Stimulated activated CD8-positive, alpha-beta memory T cell treated with anti-CD3 and anti-CD28 coated beads, Interleukin-2, amount 100 ng/mL, for 1 hour (primary cell): ENCODE measurements around the gene KRT80.

ENCODE experiments used
- DNase-seq, 2 donors: peaks; one replicate each; pipeline ENCODE4 v3.0.0-alpha.2; 2020; ENCODE audit warnings: low read depth in 2 of 2

KRT80 gene

DNA sequence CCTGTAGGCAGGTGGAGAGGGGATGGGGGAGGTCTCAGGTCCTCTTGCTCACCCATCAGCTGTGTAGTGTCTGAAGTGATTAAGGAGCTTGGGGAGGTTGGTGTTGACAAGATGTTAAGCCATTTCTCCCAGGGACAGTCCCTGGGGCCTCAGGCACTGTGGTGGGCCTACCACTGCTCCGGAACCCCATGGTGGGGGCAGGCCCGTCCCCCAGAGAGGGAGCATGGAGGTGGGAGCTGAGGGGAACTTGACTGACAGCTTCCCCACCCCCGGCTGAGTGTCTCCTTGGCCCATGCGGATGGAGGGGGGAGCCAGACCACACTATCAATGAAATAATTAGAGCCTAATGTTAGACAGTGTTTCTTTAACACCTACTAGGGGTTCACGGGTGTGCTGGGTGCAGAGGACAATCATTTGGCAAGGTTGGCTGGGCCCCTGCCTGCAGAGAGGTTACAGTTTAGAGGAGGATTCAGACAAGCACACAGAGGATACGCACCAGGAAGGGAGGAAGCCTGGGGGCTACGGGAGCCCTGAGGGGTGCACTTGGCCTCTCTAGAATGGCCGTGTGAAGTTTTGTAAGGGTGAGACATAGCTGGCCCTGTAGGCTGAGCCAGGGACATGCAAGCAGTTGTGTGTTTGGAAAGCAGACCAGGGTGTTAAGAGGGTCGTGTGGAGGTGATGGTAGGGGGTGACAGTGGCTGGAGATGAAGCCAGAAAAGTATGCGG lies 19.3 kb upstream of the KRT80 start:
- DNase-seq = no peak

DNA sequence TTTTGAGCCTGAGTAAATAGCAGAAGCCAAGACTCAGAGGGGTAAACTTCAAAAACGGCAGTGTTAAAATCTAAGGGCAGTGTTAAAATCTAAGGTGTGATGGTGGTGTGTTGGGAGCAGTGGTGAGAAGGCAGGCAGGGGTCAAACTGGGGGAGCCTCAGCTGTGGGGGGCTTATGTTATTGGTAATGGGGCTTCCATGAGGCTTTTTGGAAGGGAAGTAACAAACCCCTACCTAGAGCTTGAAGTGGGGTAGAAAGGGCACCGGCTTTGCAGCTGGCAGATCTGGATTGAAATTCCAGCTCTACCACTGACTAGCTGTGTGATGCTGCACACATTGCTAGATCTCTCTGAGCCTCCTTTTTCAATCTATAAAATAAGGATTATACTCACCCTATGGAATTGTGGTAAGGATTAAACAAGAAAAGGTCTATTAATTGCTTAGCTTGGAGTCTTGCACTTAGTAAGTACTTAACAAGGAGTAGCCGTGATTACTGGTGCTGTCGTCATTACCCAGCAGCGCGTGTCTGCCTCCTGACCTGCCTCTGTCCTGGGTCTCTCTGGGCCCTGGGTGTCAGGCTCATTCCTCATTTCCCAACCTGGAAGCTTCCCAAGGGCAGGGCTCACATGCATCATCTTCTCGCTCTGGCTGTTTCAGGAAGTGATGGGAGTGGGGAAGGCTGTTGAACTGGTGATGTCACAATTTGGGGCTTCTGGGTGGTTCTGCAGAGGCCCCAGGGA lies 18.5 kb upstream of the KRT80 start:
- no peak for DNase-seq

DNA sequence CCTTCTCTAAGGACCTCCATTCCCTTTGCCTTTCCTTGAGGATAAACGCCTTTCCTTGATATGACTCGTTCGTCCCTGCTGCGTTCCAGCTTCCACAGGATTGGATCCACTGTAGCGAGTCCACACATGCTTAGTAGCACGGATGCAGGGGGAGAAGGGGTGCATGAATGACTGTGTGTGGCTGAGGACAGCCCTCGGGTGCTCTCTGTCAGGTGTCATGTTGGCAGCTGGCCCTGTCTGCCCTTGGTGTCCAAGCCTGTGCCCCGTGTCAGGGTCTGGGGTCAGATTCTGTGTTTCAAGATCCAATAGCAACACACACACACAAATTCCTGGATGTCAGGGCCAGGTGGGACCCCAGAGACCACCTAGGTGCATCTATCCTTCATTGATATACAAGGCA lies 17.5 kb upstream of the KRT80 start:
- no peak for DNase-seq

DNA sequence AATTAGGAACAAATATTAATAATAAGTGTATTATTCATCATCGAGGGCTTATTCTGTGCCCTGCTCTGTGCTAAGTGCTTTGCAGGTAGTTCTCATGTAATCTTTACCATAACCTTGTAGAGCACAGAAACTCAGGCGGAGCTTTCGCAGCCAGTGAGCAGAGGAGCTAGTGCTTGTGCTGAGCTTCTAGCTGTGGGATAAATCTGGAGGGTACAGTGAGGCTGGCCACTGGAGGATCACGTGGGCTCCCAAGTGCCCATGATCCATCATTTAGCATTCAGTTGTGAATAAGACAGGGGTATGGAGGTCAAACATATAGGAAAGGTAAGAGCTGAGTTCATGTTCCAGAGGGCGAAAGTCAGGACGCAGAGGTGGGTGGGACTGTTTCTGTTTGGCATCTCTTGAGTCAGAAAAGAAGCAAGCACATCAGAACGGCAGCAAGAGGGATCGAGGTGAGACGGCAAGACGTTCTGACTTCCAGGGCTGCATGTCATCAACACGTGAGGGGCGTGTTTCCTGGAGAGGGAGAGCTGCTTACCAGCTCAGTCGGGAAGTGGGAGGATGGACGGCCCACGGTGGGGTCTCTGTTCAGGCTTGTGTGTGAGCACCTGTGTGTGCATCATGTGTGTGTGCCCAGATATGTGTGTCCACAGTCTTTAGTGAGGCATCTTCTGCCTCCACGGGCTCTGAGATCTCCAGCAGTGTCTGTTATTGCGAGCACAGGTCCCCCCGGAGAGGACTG lies 16.8 kb upstream of the KRT80 start:
- no peak for DNase-seq

DNA sequence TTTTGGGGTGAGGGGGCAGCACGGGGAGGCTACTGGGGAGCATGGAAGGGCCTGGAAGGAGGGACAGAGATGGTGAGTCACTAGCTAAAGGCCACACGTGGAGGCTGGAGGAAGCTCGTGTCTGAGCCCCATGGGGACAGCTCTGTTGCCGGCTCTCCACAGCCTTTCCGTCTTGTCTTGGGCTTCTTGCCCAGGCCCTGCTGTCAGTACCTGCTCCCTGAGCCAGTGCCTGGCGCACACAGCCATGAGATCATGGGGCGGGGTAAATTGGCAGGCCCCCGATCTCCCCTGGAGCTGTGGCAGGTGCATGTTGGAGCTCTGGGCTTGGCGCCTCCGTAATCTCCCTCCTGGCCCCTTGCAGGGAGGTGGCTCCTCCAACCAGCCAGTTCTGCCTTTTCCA lies 16.1 kb upstream of the KRT80 start:
- no peak for DNase-seq

DNA sequence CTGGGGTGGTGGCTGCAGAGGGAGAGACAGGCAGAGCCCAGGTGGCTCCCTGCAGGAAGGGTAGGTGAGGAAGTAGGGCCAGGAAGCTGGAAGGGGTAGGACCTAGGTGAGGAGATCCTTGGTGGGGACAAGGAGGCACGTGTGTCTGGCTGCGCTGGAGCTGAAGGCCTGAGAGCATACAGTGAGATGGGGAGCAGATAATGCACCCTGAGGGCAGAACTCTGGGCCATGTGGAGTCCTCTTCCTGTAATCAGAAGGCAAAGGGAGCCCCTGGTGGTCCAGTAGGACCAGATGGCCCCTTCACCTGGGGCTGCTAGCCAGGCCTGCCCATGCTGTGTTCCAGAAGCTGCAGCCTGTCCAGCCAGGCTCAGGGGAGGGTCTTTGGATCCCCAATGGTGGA lies 15.3 kb upstream of the KRT80 start:
- no peak for DNase-seq

DNA sequence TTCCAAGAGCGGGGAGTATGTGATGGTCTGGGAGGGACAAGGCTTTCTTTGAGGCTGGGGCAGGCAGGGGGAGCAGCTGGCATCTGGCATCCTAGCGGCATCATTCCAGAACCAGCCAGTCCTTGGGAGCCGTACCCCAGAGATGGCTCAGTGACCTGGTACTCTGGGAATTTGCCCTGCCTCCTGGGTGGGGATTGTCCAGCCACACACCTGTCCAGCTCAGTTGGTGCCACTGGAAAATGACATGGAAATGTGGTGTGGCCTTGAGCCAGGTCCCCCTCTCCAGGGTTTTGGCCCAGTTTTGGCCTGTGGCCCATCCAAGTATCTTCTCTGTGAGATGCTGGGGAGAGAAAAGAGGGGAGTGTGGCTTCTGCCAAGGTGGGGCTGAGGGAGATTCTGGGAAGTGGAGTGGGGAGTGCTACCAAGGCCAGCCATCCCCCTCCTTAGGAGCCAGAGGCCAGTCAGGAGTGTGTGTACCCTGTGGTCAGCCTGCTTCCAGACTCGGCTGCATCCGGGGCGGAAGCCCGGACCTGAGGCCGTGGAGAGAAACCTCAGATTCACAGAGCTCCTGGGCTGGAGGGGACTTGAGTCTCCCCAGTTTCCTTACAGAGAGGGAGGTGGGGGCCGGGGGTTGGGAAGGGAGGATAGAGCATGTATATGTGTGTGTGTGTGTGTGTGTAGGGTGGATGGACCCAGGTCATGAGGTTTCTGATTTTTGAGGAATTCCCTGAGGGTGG lies 14.7 kb upstream of the KRT80 start:
- no peak for DNase-seq

DNA sequence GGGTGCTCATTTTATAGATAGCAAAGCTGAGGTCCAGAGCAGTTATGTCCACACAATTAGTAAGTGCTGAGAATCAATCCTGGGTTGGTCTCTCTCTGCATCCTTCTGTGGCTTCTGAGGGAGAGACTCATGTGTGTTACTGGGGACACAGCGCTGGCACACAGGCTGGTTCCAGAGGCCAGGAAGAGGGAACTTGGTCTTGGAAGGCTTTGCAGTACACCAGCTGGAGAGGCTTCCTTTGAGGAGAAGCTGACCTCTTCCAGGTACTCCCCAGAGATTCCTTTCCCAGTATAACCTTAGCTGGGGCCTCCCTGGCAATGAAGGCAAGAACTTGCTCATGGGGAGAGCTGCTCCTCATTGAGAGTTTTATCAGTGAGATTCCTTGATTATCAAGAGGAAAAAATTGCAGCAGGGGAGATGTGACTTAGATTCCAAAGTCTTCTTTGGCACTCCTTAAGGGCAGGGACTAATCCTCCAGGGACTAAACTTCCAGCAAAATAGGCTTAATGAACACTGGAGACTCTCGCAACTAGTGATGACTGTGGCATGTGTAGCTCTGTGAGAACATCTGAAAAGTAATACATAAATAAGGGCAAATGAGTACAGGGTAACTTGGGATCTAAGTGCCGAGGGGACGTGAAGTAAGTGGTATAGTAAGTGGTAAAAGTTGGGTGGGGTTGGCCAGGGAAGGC lies 13.9 kb upstream of the KRT80 start:
- no peak for DNase-seq

DNA sequence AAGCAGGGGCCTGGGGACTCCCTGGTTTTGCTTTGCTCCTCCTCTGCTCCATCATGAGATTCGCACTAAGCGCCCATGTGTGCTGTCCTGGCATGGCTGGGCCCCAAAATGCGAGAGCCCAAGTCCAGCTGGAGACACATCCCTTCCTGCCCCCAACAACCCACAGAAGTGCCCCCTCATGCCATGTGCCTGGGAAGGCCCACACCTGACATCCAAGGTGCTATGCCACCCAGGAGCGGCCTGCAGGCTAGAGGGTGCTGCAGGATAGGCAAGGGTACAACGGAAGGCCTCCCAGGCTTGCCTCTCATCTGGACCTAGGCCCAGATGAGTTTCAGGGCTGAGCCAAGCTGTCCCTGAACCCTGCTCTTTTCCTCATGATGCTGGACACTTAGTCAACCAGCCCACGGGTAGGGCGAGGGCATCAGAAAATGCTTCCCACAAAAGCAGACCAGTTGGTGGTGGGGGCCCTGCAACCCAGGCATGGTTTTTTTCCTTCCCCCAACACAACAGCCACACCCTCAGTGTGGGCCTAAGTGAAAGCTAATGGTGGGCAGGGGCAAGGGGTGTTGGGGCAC lies 13.2 kb upstream of the KRT80 start:
- DNase-seq = no peak

DNA sequence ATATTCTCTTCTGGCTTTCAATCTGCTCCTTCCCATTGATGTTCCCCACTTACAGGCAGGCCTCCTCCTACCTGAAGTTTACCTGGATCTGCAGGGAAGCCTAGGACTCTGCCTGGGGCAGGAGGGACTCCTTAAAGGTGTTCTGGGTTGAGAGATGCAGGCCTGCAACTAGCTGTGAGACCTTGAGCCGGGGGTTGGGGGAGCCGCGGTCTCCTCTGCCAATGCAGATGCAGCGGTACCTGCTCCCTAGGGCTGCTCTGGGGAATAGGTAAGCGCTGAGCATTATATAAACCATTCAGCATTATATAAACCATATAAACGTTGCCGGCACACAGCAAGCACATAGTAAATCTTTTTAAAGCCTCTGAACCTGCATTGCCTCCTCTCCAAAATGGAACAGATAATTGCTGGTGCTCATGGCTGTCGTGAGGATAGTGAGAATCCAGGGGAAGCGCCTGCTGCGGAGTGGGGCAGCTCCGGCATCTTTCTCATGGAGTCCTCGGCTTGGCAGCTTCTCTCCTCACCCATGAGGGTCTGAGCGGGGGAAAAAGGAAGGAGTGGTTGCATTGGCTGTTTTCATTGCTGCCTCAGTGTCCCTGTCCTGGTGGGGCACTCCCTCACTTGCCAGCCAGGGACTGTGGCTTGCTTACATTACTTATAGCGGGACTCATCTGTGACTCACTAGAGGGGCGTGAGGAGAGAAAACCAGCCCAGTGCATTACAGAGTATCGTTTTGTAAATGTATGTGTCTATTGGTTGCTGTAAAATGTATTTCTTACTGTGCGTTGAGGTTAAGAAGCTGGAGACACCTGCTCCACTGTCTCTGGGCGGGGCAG lies 12.5 kb upstream of the KRT80 start:
- DNase-seq = no peak

DNA sequence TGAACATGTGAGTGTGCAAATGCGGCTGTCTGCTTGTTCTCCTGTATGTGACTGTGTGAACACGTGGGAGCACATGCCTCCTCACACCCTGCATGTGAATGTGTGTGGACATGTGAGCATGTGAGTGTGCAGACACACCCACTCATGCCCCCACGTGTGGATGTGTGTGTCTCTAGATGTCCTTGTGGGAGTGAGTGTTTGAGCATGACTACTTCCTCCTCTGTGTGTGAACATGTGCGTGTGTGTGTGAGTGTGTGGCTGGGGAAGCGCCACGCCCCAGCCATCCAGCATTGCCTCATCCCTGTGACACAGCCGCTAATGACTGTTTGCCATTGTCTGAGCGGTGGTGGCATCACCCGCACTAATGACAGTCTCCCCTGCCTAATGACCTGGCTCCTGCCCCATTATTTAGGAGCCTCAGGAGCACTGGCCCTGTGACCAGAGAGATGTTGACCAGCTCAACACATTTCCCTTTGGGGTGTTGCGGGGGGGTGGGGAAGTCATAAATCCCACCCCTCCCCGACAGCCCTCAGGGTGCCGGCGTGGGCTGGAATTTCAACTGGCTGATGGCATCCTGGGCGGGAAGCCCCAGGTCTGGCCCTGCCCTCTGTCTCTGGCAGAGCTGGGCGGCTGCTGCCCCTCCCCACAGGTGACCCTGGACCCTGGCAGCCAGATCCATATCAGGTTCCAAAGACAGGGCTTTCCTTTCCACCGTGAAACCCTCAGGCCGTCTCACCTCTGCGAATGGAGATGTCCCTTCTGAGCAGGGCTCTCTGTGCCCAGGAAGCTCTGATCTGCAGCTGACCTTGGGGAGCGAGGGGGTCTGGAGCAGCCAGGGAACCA lies 11.5 kb upstream of the KRT80 start:
- DNase-seq = no peak

DNA sequence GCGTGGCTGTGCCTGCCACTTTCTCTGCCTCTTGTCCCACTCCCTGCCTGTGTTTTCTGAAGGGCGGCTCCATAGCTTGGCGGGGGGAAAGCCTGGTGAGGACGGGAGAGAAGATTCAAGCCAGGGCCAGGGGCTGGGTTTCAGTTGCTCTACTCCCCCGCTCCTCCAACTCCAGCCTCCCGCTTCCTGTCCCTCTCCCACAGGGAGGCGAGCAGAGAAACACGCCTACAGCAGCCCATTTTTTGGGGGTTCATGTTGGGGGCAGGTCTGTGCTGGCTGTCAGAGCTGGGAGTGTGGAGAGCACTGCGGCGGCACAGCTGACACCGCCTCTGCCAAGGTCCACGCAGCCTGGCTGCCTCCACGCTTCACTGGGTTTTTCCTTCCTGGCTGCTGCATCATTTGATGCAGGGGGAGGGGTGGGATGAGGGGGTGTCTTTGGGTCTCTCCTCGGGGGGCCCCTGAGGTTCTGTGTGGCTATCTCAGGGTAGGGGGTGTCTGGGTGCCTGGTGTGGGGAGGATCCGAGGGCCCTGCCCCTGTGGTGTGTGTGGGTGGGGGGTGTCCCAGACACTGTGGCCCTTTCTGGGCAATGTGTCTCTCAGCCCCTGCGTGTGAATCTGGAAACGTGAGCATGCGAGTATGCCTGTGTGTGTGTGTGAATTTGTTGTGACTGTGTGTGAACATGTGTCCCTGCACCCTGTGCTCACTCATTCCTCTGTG lies 10.7 kb upstream of the KRT80 start:
- DNase-seq = no peak

DNA sequence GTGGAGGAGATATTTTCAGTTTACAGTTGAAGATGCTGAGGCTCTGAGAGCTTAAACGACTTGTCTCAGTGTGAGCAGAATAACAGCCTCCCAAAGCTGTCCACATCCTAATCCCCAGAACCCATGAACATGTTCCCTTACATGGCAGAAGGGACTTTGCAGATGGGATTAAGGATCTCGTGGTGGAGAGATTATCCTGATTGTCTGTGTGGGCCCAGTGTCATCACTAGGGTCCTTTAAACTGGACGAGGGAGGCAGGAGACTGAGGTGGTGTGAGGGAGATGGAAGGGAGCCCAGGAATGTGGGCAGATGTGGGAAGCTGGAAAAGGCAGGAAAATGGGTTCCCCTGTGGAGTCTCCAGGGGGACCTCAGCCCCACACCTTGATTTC lies 9.6 kb upstream of the KRT80 start:
- DNase-seq = no peak

DNA sequence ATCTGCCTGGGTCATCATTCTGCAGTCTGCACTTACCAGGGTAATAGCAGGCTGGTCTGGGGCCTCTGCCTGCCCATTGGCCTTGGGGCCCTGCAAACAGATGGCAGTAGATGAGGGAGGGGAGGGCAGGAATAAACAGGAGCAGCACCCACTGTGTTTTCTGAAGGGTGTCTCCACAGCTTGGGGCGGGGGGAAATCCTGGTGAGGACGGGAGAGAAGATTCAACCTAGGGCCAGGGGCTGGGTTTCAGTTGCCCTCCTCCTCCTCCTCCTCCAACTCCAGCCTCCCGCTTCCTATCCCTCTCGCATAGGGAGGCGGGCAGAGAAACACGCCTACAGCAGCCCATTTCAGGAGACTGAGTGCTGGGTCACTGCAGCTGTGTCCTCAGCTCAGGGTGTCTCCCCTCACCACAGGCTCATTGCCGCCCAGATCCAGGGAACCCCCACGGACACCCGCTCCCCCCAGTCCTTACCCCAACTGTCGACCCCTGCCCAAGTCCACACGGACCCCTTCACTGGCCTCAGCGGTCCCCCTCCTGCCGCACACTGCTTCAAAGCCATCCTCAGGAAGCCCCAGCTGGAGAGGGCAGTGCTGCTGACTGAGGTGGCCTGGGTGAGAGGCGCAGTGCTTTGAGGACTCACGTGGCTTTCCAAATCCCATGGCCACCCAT lies 9.1 kb upstream of the KRT80 start:
- no peak for DNase-seq

DNA sequence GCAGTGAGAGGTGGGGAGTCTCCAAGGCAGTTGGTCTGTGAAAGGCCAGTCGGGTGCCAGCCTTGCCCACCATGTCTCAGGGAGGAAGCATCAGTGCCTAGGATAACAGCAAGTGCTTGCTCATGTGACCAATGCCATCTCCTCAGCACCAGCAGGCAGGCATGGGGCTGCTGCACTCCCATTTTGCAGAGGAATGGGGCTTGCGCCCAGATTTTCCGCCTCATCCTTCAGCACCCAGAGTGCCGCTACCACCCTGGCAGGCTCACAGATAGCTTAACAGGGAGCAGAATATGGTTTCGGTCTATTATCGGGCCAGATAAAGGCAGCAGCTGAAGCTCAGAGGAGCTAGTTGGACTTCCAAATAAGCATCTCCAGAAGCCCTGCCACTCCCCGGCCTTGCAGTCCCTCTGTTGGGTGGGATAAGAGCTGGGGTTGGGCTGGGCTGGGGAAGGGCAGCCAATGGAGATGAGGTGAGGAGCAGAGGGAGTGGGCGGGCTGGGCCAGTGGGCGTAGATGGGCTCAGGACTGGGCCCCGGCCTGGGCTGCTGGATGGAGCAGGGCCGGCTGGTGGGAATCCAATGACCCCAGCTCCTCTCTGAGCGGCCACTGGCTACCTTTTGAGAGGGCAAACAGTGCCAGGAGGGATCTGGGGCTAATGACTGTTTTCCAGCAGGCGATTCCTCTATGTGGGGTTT lies 8.4 kb upstream of the KRT80 start:
- DNase-seq = no peak

DNA sequence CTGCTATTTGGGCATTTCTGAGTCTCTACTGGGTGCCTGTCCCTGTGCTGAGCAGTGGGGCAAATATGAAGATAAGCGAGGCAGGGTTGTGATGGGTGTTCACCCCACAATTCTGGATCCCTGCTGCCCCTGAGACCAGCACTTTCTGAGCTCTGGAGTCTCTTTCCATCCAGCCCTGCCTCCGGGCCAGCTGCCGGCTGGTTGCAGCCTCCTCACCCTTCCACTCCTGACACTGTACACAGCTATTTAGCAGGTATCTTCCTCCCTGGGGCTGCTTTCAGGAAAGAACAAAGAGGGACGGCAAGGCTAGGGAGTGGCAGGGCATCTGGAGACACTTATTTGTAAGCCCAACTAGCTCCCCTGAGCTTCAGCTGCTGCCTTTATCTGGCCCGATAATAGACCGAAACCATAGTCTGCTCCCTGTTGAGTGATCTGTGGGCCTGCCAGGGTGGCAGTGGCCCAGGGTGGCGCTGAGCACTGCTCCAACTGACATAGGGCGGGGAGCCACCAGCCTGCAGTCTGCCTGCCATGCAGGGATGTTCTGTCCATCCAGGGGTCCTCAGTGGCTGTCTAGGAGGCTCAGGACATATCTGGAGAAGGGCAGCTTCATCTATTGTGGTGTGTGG lies 7.6 kb upstream of the KRT80 start:
- DNase-seq = no peak
